ENCODE results near the gene PPP1CA.

PPP1CA gene

DNA sequence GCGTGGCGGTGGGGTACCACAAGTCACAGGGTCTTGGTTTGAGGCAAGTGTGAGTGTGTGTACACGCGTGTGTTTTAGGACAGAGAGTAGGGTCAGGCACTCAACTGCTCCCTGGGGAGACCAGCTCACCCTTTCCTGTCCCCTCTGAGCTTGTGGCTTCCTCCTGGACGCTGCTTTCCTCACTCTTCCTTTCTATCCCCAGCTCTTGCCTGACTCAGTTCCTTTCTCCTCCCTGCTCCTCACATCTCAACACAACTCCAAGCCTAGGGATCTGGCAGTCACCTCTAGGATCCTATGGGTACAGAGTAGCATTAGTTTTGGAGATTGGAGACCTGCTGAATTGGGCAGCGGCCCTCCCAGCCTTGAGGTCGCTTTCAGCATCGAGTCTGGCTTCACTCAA lies 32.4 kb downstream of the PPP1CA start:
- no peak for DNase-seq (ENCODE audit: low spot score)

GRCh38 chr11:67368621-67369020 lies 33.0 kb downstream of the PPP1CA start:
- DNase-seq (ENCODE audit: low spot score), result no peak

DNA sequence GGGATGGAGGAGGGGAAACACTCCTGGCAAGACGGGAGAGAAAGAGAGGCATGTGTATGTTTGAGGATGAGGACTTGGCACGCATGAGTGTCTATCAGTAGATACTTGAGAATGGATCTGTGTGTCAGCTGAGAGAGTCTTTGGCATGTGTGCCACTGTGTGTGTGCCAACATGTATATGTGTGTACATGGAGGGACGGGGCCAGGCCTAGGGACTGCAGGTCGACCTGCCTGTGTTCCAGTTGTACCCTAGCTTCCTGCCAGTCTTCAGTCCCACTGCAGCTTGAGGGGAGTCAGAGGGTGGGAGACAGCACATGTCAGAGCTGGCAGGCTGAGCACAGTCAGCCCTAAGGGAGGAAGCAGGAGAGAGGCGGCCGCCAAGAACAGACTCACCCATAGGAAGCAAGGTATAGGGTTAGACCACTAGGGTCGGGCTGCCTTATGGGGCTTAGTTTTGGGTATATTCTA lies 33.9 kb downstream of the PPP1CA start:
- no peak for DNase-seq (ENCODE audit: low spot score)

- no peak for DNase-seq (ENCODE audit: low spot score)
These were observed 34.5 kb downstream of the PPP1CA start for GRCh38 chr11:67366961-67367760.

DNA sequence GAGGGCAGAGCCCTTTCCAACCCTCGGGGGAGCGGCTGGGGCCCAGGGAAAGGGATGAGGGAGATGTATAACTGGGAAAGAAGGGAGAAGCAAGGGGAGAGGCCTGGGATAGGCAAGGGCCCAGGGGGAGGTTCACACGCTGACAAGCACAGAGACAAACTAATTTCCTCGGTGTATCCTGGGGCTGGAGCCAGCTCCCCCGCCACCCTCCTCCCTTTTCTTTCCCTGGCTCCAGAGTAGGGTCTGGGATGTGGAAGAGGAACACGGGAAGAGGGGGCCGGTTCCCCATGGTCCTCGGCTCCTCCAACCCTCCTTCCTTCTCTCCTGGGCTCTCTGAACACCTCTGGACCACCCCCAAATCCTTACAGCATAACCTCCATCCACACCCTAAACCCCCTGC lies 35.1 kb downstream of the PPP1CA start:
- no peak for DNase-seq (ENCODE audit: low spot score)

DNA sequence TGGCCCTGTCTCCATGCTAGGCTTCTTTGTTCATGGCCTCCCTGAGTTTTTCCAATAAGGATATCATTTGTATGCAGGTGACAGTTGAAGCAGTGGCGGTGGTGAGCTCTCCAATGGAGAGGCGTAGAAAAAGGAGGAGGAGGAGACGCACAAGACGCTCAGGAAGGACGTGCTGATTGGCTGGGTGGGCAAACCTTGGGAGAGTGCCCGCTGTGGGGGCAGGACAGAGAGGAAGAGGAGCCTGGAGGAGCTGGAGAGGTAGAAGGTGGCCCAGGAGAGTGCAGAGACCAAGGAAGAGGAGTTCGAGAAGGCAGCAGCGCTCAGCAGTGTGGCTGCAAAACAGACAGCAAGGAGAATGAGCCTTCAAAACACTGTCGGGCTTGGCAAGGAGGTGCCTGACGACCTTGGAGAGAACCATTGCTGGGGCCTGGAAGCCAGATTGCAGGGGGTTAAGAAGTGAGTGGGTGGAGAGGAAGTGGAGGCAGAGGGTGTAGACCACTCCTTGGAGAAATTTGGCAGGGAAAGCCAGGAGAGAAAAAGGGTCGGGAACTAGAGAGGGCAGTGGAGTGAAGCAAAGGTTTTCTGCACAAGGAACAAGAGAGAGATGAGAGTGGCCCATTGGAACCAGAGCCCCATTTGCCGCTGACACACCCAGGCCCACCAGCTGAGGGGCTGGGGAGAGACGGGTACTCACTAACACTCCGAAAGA lies 35.8 kb downstream of the PPP1CA start:
- no peak for DNase-seq (ENCODE audit: low spot score)

DNA sequence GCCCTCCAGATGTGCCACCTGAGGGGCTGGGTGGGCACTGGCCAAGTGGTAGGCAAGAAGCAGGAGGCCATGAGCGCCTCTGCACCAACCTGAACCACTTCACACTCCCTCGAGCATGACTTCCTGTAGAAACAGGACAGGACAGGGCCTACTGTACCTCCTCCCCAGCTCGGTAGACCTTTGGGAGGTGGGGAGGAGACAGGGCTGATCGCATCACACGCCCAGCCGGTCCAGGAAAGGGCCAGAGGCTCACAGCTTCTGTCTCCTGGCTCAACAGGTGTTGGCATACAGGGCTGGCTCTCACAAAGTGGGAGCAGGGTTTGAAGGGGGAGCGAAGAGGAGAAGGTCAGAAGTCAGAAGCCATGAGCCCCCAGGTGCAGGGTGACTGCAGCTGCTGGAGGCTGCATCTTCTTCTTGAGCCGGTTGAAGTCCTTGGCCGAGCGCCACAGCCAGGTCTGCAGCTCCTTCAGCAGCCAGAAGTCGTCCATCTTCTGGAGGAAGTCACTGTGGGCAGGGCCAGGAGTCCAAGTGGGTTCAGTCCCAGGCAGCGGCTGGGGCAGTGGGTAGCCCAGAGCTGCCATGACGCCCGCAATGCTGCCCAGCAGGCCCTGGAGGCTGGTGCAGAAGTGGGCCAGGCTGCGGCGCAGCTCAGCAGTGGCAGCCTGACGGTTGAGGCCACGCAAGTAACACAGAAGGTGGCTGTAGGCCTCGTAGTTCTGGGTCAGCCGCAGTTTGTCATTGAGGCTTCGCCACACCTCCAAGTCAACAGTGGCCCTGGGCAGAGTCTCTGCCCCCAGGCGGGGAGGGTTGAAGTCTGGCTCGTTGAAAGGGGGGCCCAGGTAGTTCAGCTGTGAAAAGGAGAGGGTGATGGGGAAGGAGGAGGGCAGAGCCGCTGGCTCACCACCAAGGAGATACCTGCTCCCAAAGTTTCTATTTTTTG lies 36.6 kb downstream of the PPP1CA start:
- DNase-seq (ENCODE audit: low spot score), result no peak

GRCh38 chr11:67364169-67364568 lies 37.5 kb downstream of the PPP1CA start:
- DNase-seq (ENCODE audit: low spot score), result no peak

DNA sequence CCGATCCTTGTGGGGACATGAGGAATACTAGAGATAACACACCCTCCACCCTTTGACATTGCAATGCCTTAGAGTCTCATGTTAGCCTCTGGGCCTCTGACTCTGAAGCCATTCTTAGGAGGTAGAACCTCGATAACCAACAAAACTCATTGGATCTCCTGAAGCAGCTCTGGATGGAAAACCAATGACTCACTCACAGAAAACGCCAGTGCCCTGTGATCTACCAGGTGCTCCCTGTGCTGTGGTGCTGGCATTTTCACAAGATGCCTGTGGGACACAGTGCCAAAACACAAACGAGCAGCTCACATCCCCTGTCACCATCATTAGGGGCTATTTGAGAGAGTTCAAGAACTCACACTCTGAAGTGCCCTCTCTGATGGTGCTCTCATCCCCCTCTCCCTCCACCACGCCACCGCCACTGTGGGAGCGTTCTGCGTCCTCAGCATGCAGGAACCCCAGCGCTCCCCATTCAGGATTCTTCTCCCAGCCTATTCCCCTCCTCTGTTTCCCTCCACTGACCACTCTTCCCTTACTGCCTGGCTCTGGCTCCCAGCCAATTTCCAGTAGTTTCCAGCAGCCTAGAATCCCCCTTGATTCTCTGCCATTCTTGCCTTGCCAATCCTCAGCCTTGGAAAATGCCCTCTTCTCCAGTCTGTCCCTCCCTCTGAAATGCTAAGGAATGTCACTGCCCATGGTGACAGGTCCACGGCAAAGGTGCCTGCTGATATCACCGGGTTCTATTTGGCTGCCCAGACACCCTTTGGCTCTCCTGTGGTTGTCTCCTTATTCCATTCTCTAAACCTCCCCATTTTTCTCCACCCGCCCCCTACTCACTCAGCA lies 43.6 kb downstream of the PPP1CA start:
- no peak for DNase-seq (ENCODE audit: low spot score)

DNA sequence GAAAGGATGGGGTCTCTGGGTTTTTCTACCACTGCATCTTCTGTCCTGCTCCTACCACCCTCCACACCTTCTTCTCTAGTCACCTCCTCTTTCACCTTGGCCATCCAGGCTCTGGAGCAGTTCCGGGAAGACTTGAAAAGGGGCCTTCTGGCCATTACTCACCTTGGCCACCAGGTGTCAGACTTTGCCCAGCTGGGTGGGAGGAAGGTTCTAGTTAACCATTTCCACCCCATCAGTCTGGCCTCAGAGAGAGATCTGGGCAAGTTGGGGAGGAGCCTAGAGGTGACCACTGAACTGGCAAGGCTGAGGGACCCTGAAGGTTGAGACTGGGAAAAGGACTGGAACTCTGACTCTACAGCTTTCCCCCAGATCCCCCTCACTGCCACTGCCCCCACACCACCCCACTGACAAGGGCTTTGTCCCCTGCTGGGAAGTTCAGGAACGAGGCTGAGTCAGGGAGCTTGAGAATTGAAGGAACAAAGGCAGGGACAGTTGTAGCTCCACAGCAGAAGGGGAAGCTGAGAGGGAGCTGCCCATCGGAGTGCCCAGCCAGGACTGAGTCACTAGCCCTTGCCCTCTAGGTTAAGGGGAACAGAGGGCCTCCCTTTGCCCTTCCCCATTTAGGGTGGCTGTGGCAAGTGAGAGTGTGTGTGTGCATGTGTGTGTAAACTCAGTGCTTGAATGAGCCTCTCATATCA lies 44.6 kb downstream of the PPP1CA start:
- DNase-seq (ENCODE audit: low spot score), result peak; percentile 79

GRCh38 chr11:67356387-67356863 lies 45.2 kb downstream of the PPP1CA start:
- no peak for DNase-seq (ENCODE audit: low spot score)

DNA sequence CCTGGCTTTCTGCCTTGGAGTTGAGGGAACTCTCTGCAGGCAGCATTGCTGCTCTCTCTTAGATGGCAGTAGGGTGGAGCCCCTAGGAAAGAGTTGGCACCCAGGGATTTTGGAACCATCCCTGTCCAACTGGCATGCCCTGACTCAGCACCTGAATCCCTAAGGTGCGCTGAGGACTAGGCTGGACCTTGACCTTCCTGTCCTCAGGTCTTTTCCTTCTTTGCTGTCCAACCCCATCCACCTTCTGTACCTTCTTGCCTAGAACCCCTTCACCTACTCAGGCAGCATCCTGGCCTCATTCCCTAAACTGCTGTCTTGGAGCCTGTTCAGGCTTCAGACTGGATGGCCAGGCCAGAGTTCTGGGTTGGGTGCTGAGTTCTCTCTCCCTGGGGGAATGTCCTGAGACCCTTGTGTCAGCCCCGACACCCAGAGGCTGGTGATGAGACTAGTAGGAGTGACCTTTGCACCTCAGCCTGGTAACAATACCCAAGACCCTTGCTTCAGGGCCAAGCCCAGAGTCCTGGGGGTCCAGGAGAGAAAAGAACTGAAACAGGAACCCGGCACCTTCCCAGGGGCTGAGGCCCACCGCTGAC lies 45.8 kb downstream of the PPP1CA start:
- no peak for DNase-seq (ENCODE audit: low spot score)

DNA sequence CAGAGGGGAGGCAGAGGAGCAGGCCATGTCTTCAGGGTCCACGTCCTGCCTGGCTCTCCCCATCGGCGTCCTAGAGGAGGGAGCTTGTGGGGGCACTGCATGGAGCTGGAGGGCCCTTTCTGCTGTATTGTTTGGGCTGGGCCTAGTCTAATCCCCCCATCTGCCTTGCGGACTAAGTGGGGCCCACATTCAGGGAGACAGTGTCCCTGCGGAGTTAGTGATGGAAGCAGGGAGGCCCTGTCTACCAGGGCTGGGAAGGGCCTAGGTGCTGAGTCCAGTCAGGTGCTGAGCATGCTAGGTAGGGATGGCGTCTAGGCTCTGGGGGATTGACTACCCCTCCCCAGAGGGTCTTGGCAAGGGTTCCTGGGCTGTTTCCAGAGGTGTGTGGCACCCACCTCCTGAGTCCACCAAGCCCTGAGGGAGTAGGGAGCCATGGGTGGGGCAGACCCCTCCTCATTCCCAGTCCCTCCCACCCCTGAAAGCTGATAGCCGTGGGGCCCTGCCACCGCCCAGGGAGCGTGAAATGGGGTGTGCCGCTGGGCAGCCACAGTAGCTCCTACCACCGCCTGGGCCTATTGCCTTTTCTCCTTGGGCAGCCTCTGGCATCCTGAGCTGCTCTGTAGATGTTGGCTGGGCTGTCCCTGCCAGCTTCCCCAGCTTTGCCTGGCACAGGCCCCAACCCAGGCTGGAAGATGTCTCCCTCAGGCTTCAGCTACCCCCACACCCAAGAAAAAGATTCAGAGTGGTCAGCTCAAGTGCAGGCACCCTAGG lies 46.5 kb downstream of the PPP1CA start:
- DNase-seq (ENCODE audit: low spot score), result no peak

DNA sequence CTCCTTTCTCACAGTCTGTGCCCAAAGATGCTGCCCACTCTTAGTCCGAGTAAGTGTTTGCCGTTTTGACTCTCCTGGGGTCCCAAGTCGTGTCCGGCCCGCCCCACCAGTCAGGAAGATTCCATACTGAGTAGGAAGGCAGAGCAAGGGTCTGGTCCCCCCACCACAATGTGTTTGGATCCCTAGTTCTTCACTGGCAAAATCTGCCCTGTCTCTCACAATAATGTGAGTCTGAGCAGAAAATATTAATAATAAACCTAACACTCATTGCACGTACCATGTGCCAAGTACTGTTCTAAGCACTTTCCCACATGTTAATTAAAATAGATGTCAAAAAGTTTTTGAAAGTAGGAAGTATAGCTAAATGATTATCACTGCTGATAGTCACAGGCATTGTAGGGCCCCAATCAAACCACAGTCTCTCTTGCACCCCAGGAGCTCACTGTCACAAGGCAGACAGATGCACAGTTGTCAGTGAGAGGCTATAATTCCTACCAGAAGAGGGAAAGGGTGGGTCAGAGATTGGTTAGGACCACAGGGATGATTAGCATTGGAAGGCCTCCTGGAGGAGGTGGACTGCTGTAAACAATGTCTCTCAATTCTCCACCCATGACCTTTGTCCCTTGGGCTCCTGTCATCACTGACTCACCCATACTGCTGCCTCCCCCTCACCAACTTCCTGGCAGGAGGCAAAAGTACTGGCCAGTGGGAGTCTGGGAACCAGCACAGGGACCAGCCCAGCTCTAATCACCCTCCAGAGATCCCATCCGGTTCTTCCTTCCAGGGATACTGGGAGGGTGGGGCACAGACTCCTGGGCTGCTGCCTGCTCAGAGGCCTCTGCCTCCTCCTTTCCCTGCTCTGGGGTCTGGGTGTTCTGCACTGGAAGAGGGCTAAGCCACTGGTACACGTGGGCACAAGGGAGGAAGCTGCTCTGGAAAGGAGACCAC lies 47.3 kb downstream of the PPP1CA start:
- DNase-seq (ENCODE audit: low spot score), result no peak

DNA sequence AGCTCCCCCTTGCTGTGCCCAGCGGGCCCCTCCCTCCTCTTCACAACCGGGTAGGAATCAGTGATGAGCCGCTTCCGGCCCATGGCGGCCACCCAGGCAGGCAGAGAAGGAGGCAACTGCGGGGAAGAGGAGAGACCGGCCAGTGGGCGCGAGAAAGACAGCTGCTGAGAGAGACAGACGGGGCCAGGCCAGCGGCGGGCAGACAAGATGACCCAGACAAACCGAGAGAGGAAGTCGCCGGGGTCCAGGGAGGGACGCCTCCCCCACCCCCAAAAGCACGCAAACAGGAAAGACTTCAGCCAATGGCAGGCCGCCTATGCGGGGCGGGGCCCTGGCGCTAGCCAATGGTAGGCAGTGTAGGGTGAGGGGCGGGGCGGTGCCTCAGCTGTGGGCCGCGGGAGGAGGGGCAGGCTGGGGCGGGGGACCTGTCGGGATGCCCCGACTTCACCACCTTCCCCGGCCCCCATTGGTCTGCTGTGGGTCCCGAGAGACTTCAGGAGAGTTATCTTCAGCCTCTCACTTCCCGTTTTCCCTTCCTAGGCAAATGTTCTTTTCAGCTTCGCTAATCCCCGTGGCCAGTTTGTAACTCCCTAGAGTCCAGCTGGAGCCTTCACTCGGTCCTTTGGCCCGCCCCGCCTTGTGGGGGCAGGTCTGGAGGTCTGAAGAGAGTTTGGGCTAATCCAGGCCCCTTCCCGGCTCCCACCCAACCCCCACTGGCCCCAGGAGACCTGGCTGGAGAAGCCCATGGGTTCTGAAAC lies 48.2 kb downstream of the PPP1CA start, which contains the start of gene POLD4:
Gene POLD4, minus strand, starts transcription at position 230 of the 758 bp plus-strand sequence. Its CDS starts 147 bp downstream, at position 83.
- DNase-seq (ENCODE audit: low spot score), result peak; percentile 96

GRCh38 chr11:67352546-67353316 lies 48.9 kb downstream of the PPP1CA start:
- peak; percentile 48 for DNase-seq (ENCODE audit: low spot score)

Measured in CD4-positive, alpha-beta T cell treated with Interleukin-15 for 4 hours (primary cell).